OCI-M2 (cell line): ENCODE data around the gene PHYHD1.

Source experiments
- DNase-seq: peaks from one replicate; lab custom pipeline; 2025; ENCODE audit not compliant: unreplicated experiment; lab: John Stamatoyannopoulos, UW

PHYHD1 gene

DNA sequence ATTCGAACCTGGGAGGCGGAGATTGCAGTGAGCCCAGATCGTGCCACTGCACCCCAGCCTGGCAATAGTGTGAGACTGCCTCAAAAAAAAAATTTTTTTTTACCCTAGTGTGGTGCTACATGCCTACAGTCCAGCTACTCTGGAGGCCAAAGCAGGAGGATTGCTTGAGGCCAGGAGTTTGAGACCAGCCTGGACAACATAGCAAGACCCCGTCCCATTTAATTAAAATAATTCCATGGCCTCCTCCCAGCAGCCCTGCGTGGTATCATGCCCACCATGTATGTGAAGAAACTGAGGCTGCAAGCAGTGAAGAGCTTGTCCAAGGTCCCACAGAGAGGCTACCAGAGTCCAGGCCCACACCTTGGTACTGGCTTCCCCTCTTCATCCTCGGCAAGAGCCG, 19.4 kb upstream of the PHYHD1 start:
- no peak for DNase-seq

DNA sequence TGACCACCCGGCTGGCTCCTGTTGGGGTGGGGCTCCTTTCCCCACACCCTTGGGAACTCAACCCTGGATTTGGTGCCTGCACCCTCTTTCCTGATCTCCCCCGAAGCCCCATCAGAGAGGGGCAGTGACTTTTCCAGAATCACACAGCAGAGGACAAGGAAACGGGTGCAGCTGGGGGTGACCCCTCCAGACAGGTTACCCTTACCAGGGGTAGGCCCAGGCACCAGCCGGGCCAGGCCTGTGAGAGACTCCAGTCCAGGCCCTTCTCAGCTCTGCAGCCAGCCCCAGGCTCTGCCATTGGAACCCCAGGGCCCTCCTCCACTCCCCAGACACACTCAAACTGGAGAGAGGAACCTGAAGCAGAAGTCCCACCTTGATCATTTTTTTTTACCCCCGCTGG, 19.0 kb upstream of the PHYHD1 start:
- no peak for DNase-seq

DNA sequence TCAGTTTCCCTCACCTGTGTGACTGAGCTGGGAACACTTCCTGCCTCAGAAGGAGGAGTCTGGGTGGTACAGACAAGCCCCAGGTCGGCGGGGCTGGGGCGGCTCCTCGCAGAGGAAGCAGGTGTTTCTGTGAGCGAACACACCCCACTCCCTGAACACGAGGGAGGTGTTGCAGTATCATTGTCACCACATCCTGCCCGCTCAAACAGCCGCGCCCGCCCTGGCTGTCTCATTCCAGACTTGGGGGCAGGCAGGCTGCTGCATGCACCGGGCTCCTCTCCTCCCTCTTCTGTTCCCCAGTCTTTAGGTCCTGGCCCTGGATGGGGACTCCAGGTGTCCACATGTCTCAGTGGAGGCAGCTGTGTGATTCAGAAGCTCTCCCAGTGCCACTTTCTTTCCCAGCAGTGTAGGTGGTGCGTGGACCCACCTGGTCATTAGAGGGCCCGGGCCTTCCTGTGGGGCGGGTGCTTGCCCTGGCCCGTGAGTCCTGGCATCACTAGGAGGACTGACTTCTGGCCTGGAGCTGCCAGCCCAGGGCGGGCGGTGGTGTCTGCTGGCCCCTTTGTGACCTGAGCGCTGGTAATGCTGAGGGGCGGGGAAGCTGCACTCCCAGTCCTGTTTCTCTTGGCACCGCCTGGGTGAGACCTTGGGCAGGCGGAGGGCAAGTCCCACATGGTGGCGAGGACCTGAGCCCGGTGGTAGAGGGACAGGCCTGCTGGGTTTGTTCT, 18.3 kb upstream of the PHYHD1 start:
- DNase-seq: no peak

DNA sequence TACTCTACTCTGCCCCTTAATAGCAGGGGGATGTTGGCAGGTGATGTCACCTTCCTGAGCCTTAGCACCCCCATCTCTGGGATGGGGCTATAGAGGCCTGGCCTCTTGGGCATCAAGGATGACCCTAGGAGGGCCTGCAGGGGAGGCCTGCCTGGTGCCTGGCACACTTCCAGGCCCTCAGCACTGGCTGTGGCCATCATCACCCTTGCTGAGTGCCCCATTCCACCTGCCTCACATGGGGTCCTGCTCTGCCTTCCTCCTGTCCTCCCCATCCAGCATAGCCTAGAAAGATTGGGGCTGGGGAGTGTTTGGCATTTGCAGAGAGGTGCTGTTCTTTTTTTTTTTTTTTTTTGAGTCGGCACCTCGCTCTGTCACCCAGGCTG, 17.7 kb upstream of the PHYHD1 start:
- DNase-seq: no peak

DNA sequence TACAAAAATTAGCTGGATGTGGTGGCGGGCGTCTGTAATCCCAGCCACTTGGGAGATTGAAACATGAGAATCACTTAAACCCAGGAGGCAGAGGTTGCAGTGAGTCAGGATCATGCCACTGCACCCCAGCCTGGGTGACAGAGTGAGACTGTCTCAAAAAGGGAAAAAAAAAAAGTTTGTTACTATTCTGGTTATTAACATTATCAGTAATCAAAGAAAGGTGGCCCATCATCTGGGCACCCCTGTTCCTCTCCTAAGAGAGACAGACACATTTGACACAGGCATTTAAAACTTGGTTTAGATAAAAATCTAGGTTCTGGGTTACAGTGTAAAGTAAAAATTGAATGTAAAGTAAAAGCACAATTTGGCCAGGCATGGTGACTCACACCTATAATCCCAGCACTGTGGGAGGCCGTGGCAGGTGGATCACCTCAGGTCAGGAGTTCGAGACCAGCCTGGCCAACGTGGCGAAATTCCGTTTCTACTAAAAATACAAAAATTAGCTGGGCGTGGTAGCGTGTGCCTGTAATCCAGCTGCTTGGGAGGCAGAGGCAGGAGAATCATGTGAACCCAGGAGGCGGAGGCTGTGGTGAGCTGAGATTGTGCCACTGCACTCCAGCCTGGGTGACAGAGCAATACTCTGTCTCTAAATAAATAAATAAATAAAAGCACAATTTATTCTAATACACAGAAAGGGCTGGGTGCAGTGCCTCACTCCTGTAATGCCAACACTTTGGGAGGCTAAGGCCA, 16.7 kb upstream of the PHYHD1 start:
- no peak for DNase-seq

DNA sequence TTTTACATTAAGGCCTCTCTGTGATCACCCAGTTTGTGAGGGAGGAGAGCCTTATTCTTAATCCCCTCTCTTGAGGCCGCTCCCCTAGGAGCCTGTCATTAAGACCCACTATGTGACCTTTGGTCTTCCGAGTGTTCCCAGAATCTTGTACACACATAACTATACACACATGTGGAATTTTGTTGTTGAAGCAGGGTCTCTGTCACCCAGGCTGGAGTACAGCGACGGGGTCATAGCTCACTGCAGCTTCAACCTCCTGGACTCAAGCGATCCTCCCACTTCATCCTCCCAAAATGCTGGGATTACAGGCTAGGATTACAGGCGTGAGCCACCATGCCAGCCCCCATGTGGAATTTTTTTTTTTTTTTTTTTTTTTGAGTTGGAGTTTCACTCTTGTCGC, 14.8 kb upstream of the PHYHD1 start:
- no peak for DNase-seq

DNA sequence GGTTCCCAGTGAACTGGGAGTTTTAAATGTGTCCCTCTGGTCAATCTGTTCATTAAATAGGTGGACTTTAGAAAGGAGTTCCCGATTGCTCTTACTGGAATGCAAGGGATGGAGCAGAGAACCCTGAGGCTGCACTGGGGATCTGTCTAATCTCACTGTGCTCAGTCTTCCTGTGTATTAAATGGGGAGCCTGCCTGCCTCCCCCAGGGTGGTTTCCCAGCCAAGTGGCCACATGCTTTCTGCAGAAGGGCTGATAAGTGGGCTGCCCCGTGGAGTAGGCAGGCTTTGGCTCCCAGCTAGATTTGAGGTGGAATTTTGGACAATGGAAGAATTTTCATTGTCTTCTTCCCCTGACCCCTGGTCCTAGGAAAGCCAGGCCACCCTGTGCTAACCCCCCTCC, 14.0 kb upstream of the PHYHD1 start:
- DNase-seq: no peak

DNA sequence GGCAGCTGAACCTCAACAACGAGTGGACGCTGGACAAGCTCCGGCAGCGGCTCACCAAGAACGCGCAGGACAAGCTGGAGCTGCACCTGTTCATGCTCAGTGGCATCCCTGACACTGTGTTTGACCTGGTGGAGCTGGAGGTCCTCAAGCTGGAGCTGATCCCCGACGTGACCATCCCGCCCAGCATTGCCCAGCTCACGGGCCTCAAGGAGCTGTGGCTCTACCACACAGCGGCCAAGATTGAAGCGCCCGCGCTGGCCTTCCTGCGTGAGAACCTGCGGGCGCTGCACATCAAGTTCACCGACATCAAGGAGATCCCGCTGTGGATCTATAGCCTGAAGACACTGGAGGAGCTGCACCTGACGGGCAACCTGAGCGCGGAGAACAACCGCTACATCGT, 12.4 kb upstream of the PHYHD1 start:
- DNase-seq: no peak

DNA sequence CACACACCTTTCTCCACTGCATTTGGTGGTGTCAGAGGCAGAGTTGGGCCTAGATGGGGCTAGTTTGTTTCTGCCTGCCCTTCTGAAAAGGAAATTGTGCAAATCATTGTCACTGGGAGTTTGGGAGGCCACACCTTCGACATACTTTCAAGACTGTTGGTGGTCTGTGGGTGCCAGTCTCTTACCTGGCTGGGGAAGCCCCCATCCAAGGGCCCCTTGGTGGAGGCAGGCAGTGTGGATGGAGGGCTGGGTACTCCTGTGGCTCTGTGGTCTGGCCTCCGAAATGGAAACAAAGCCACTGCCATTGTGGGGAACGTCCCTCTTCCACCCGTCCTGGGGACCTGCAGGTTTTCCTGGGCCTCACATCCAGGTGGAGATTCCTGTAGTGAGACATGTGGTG, 10.9 kb upstream of the PHYHD1 start:
- no peak for DNase-seq

DNA sequence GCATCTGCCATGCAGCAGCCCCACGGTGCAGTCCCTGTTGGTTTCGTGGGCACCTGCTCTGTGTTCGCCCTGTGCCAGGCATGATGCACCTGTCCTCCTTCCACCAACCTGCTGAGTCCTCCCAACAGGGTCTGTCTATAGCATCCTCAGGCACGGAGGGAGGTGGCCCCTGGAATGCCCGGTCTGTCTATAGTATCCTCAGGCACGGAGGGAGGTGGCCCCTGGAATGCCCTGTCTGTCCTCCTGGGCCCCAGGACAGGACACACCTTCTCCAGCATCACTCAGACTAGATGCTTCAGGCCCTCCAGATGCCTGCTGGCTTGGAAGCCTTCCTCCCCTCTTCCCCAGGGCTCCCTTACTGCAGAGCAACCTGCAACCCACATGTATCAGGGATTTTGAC, 9.9 kb upstream of the PHYHD1 start:
- DNase-seq: no peak

DNA sequence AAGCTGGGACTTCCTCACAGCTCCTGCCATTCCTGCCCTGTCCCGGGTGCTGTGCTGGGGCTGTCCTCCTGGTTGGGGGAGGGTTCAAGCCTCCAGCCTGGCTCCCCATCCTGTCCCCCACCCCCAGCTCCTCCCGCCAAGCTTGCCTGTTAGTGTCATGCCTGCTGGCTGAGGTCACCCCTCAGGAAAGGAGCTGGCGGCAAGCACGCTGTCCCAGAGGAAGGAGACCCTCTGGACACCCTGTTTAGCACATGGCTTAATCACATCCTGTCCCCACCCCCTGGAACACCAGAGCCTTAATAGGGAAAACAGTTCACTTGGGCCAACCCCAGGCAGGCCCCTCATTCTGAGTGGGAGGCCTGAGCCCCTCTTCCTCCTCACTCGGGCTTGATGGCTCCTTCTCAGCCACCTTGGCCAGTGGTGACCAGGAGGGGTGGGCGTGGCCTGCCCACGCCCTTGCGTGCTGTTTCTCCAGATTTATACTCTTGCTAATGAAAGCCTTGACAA, 9.2 kb upstream of the PHYHD1 start:
- no peak for DNase-seq

DNA sequence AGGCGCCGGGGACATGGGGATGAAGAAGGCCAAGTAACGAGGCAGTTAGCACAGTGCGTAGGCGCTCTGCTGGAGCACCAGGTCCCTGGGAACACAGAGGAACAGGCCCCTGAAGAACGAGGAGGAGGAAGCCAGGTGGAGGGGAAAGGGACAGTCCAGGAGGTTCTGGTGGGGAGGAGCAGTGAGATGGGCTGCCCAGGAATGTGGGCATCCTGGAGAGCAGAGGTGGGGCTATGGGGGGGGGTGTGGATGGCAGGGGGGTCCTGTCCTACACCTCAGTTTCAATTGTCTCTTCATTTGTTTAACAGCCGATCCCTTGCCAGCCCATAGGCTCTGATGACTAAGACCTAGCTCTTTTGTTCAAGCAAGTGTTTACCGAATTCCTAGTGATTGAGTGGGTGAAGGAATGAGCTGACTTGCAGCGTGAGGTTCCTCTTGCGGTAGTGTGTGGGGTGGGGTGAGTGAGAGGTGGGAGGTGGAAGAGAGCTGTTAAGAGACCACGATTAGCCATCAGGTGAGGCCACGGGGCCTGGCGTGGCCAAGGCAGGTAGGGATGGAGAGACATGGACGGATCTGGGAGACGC, 8.4 kb upstream of the PHYHD1 start:
- no peak for DNase-seq

DNA sequence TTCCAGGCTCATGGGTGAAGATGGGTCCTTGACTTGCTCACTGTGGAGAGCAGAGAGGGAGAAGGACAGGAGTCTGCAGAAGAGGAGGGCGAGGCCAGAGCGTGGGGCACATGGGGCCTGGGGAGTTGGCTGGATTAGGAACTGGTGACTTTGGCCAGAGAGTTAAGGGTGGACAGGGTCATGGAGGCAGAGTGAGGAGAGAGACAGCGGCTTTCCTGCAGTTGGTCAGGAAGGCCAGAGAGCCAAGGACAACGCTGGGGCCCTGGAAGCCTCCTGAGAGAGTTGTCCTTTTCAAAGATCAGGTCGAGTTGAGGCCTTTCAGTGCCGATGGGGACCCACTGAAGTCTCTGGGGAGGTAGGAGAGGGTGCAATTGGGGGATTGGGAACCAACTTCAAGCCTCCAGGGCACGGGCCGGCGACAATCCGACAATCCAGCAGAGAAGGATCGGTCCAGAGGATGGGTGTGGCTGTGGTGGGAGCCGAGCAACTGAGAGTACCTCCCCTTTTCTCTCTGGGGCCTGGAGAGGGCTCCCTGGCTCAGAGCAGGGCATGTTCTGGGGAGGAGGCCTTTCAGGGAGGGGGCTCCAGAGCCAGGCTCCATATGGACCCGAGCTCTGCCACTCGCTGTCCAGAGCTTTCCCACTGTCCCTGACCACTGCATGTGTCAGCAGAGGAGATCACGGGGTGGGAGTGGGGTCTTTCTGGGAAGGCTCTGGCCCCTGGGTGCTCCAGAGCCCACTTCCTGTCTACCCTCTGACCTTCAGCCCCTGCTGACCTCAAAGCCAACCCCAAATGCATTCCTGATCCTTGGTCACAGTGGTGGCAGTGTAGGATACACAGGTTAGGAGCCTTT, 7.5 kb upstream of the PHYHD1 start:
- DNase-seq: no peak

DNA sequence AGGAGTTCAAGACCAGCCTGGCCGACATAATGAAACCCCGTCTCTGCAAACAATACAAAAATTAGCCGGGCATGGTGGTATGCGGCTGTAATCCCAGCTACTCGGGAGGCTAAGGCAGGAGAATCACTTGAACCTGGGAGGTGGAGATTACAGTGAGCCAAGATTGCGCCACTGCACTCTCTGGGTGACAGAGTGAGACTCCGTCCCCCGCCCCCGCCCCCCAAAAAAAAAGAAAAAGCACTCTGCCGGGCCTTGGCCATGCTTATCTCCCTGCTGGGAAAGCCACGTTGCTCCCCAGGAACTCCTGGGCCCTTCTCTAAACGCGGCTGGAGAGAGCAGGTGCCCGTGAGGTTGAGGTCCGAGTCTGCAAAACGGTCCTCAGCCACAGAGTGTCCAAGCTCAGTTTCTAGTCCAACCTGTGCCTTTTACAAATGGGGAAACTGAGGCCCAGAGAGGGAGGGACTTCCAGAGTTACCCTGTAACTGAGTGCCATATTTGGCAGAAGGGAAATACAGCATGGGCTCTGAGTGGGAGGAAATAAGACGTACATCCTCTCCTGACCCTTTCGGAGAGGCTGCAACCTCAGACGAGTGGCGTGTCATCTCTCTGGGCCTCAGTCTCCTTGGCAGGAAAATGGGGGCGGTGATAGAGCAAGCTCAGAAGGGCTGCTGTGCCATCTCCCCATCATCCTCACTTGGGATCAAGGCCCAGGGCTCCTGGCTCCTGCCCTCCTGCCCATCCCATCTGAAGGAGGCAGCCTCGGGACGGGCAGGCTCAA, 6.6 kb upstream of the PHYHD1 start:
- DNase-seq: no peak

DNA sequence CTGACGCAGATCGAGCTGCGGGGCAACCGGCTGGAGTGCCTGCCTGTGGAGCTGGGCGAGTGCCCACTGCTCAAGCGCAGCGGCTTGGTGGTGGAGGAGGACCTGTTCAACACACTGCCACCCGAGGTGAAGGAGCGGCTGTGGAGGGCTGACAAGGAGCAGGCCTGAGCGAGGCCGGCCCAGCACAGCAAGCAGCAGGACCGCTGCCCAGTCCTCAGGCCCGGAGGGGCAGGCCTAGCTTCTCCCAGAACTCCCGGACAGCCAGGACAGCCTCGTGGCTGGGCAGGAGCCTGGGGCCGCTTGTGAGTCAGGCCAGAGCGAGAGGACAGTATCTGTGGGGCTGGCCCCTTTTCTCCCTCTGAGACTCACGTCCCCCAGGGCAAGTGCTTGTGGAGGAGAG, 4.6 kb upstream of the PHYHD1 start:
- DNase-seq: no peak

DNA sequence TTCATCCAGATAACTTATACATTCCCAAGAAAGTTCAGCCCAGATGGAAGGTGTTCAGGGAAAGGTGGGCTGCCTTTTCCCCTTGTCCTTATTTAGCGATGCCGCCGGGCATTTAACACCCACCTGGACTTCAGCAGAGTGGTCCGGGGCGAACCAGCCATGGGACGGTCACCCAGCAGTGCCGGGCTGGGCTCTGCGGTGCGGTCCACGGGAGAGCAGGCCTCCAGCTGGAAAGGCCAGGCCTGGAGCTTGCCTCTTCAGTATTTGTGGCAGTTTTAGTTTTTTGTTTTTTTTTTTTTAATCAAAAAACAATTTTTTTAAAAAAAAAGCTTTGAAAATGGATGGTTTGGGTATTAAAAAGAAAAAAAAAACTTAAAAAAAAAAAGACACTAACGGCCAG, 4.0 kb upstream of the PHYHD1 start:
- DNase-seq: no peak

DNA sequence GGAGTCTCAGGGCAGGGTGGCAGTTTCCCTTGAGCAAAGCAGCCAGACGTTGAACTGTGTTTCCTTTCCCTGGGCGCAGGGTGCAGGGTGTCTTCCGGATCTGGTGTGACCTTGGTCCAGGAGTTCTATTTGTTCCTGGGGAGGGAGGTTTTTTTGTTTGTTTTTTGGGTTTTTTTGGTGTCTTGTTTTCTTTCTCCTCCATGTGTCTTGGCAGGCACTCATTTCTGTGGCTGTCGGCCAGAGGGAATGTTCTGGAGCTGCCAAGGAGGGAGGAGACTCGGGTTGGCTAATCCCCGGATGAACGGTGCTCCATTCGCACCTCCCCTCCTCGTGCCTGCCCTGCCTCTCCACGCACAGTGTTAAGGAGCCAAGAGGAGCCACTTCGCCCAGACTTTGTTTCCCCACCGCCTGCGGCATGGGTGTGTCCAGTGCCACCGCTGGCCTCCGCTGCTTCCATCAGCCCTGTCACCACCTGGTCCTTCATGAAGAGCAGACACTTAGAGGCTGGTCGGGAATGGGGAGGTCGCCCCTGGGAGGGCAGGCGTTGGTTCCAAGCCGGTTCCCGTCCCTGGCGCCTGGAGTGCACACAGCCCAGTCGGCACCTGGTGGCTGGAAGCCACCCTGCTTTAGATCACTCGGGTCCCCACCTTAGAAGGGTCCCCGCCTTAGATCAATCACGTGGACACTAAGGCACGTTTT, 3.5 kb upstream of the PHYHD1 start:
- DNase-seq: no peak

DNA sequence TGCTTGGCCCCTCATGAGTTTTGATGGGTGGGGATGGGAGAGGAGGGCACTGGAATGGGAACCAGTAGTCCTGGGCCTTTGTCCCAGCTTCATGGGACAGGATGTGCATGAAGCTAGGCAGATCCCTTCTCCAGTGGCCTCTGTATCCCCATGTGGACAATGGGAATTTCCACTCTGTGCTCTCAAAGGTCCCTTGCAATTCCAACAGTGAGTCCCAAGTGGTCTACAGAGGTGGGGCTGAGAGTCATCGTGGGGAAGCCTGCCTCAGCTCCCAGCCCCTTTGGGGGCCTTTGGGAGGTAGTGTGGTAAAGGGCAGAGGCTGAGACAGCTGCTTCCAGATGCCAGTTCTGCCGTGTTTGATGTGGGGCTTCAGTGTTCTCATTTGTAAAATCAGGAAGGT, 1.9 kb upstream of the PHYHD1 start:
- DNase-seq: no peak

DNA sequence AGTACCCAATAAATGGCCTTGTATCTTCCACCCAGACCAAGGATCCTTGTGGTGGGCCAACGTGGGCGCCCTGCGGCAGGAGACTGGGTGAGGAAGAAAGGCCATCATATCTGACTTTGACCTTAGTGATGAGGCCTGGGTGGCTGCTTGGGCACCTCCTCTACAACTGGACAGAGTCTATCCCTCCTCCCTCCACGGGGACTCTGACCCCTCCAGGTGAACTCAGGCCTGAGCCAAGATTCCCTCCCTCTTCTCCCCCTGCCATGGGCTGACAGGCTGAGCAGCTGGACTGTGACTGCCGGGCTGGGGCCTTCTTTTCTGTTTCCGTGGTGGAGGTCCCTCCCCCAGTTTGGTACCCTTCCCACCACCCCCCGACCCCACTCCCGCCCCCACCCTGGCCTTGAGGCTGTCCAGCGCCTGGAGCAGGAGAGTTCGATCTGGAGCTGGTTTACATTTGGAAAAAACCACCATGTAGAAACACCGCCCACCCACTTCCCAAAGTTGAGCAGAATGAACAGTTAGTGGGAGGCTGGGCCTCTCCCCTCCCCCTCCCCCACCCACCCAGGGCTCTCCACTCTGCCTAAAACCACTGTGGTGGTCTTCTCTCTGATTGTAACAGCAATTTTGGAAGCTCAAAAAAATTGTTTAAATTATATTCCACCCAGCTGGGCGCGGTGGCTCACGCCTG, 1.2 kb upstream of the PHYHD1 start:
- no peak for DNase-seq
